OCI-LY1 (cell line): ENCODE measurements around the gene IFI44L.

Experiments used
- H2AFZ ChIP-seq: fragments of 200-600 bp; sonication (generic), shearing (Covaris generic); 2 replicates; pipeline ENCODE4 v1.6.0; 2014; ENCODE audit warnings: antibody characterized with exemption, mild to moderate bottlenecking, low read length
- H3F3A ChIP-seq: fragments of 200-600 bp; sonication (generic), shearing (Covaris generic); 2 replicates; pipeline ENCODE4 v1.6.0; 2014; ENCODE audit warnings: mild to moderate bottlenecking, antibody characterized with exemption, low read length, moderate library complexity; ENCODE audit not compliant: insufficient read depth
- H3K27ac ChIP-seq: fragments of 200-600 bp; sonication (generic); 2 replicates; pipeline ENCODE4 v1.5.1; 2014; ENCODE audit warnings: low read length, mixed run types, mild to moderate bottlenecking, low read depth; ENCODE audit not compliant: poor library complexity, severe bottlenecking
- H3K27me3 ChIP-seq: fragments of 200-600 bp; sonication (generic); 2 replicates; pipeline ENCODE4 v1.6.0; 2014; ENCODE audit warnings: antibody characterized with exemption, mild to moderate bottlenecking, low read length, moderate library complexity; ENCODE audit not compliant: insufficient read depth
- H3K36me3 ChIP-seq: fragments of 200-600 bp; sonication (generic); 2 replicates; pipeline ENCODE4 v1.6.1; 2014; ENCODE audit warnings: mild to moderate bottlenecking, antibody characterized with exemption, low read length, moderate library complexity, mixed read lengths; ENCODE audit not compliant: insufficient read depth
- H3K4me1 ChIP-seq: fragments of 200-600 bp; sonication (generic); 2 replicates; pipeline ENCODE4 v1.5.1; 2014; ENCODE audit warnings: mild to moderate bottlenecking, low read length, moderate library complexity; ENCODE audit not compliant: insufficient read depth, severe bottlenecking
- H3K4me2 ChIP-seq: fragments of 200-600 bp; sonication (generic), shearing (Covaris generic); 2 replicates; pipeline ENCODE4 v1.6.1; 2014; ENCODE audit warnings: low read length
- H3K4me3 ChIP-seq: fragments of 200-600 bp; sonication (generic); 2 replicates; pipeline ENCODE4 v1.5.1; 2014; ENCODE audit warnings: low read length, low read depth, mild to moderate bottlenecking, mixed read lengths; ENCODE audit not compliant: poor library complexity, severe bottlenecking
- H3K79me2 ChIP-seq: fragments of 200-600 bp; shearing (Covaris generic); 2 replicates; pipeline ENCODE4 v1.6.1; 2016; ENCODE audit warnings: mixed run types, low read length, mixed read lengths; ENCODE audit not compliant: insufficient read depth
- H3K9ac ChIP-seq: fragments of 200-600 bp; sonication (generic), shearing (Covaris generic); 2 replicates; pipeline ENCODE4 v1.6.1; 2014; ENCODE audit warnings: mild to moderate bottlenecking, low read length, mixed read lengths
- H3K9me2 ChIP-seq: fragments of 200-600 bp; sonication (generic), shearing (Covaris generic); 2 replicates; pipeline ENCODE4 v1.6.1; 2014; ENCODE audit warnings: low read depth, mild to moderate bottlenecking, low read length, mixed read lengths
- H3K9me3 ChIP-seq: fragments of 200-600 bp; shearing (Covaris generic); 2 replicates; pipeline ENCODE4 v1.6.1; 2014; ENCODE audit warnings: low read length, mixed read lengths
- H4K20me1 ChIP-seq: fragments of 200-600 bp; sonication (generic), shearing (Covaris generic); 2 replicates; pipeline ENCODE4 v1.6.0; 2016; ENCODE audit warnings: mild to moderate bottlenecking, low read length; ENCODE audit not compliant: insufficient read depth
- CTCF ChIP-seq: fragments of 200-600 bp; sonication (generic), shearing (Covaris generic); IDR thresholded peaks from 2 replicates; pipeline ENCODE4 v1.5.1; 2017; ENCODE audit warnings: mild to moderate bottlenecking, antibody characterized with exemption, low read length, moderate library complexity, mixed read lengths
- EZH2 ChIP-seq: fragments of 200-600 bp; sonication (generic), shearing (Covaris generic); IDR thresholded peaks from 2 replicates; pipeline ENCODE4 v1.8.0; 2017; ENCODE audit warnings: borderline replicate concordance, mixed run types, mild to moderate bottlenecking, antibody characterized with exemption, low read length, moderate library complexity, mixed read lengths

The IFI44L gene

GRCh38 chr1:78607944-78608343 is 12.3 kb upstream of the IFI44L start:
- Histone ChIP-seq H2AFZ (no peak overlapping the region), H3K79me2 (no peaks in the 10 kb centered on the region), H4K20me1 (no peaks in the 10 kb centered on the region), H3K9ac (no peak overlapping the region), H3K4me2 (no peak overlapping the region), H3F3A (no peaks in the 10 kb centered on the region), H3K4me1 (no peaks in the 10 kb centered on the region), H3K9me3 (no peaks in the 10 kb centered on the region), H3K27me3 (no peaks in the 10 kb centered on the region), H3K27ac (no peak overlapping the region), H3K4me3 (no peak overlapping the region), H3K36me3 (no peaks in the 10 kb centered on the region), H3K9me2 (no peaks in the 10 kb centered on the region)
- no peak for TF ChIP-seq EZH2

- TF ChIP-seq EZH2 (no peak), CTCF (peak; percentile 77)
- no peak overlapping the region for H2AFZ ChIP-seq
- no peaks in the 10 kb centered on the region for H3K4me1 ChIP-seq
- H4K20me1 ChIP-seq: no peaks in the 10 kb centered on the region
- H3K9me3 ChIP-seq: no peaks in the 10 kb centered on the region
- H3K79me2 ChIP-seq: no peaks in the 10 kb centered on the region
- H3K9me2 ChIP-seq: no peaks in the 10 kb centered on the region
- no peaks in the 10 kb centered on the region for H3K36me3 ChIP-seq
- H3F3A ChIP-seq: no peaks in the 10 kb centered on the region
- H3K27me3 ChIP-seq: no peaks in the 10 kb centered on the region
- H3K9ac ChIP-seq: no peak overlapping the region
- H3K4me3 ChIP-seq: no peak overlapping the region
- no peak overlapping the region for H3K27ac ChIP-seq
- H3K4me2 ChIP-seq: no peak overlapping the region
Measured at GRCh38 chr1:78617615-78618026, 2.6 kb upstream of the IFI44L start.

- no peaks in the 10 kb centered on the region for H3K9me3 ChIP-seq
- H4K20me1 ChIP-seq: no peaks in the 10 kb centered on the region
- H3K27ac ChIP-seq: no peak overlapping the region
- no peak for TF ChIP-seq EZH2
- TF ChIP-seq CTCF: no peak
- no peaks in the 10 kb centered on the region for H3K4me1 ChIP-seq
- H3K79me2 ChIP-seq: no peaks in the 10 kb centered on the region
- no peak overlapping the region for H2AFZ ChIP-seq
- no peak overlapping the region for H3K9ac ChIP-seq
- no peaks in the 10 kb centered on the region for H3K27me3 ChIP-seq
- H3K4me3 ChIP-seq: no peak overlapping the region
- no peaks in the 10 kb centered on the region for H3F3A ChIP-seq
- no peaks in the 10 kb centered on the region for H3K9me2 ChIP-seq
- H3K4me2 ChIP-seq: no peak overlapping the region
- no peaks in the 10 kb centered on the region for H3K36me3 ChIP-seq
Measured at GRCh38 chr1:78619032-78619431, 1.2 kb upstream of the IFI44L start.

GRCh38 chr1:78619446-78619802 is 824 bp upstream of the IFI44L start:
- Histone ChIP-seq H3K36me3 (no peaks in the 10 kb centered on the region), H2AFZ (no peak overlapping the region), H3K4me2 (no peak overlapping the region), H3K27ac (no peak overlapping the region), H3K9me3 (no peaks in the 10 kb centered on the region), H3K9me2 (no peaks in the 10 kb centered on the region), H3K79me2 (no peaks in the 10 kb centered on the region), H3K4me3 (no peak overlapping the region), H3K27me3 (no peaks in the 10 kb centered on the region), H3K4me1 (no peaks in the 10 kb centered on the region), H3K9ac (no peak overlapping the region), H4K20me1 (no peaks in the 10 kb centered on the region), H3F3A (no peaks in the 10 kb centered on the region)
- TF ChIP-seq CTCF (no peak), EZH2 (no peak)
